Brain microvascular endothelial cell (primary cell): ENCODE data around the gene SAE1.
A peak's percentile ranks its signal among the peaks of the same experiment; 100 is the strongest.

Source experiments
- DNase-seq: peaks from one replicate; pipeline ENCODE4 v3.0.0-alpha.2; 2020
- H3K27ac ChIP-seq: fragments of 250-450 bp; sonication (Bioruptor Pico); 2 replicates; pipeline ENCODE4 v1.5.1; 2020; ENCODE audit warnings: mild to moderate bottlenecking, moderate library complexity
- H3K27me3 ChIP-seq: fragments of 250-450 bp; sonication (Bioruptor Pico); replicated peaks from 2 replicates; pipeline ENCODE4 v1.5.1; 2020; ENCODE audit warnings: mild to moderate bottlenecking
- H3K36me3 ChIP-seq: fragments of 250-450 bp; sonication (Bioruptor Pico); replicated peaks from 2 replicates; pipeline ENCODE4 v1.5.1; 2020; ENCODE audit warnings: mild to moderate bottlenecking
- H3K4me3 ChIP-seq: 2 replicates; pipeline ENCODE4 v1.5.1; 2011; ENCODE audit warnings: low read depth, mild to moderate bottlenecking, control low read depth, low read length, moderate library complexity
- in situ Hi-C: cut with HindIII; loops from 2 replicates; pipeline ENCODE4 v1.10.0; 2017; ENCODE audit warnings: low sequenced_read_pairs, low pct_ligation_motif_present
- TF ChIP-seq, protein P1 (sequence below): IDR thresholded peaks from 2 replicates; pipeline ENCODE4 v1.5.1; 2011; ENCODE audit warnings: low read depth, mild to moderate bottlenecking, moderate library complexity, low read length, control low read depth, inconsistent platforms; ENCODE audit errors: missing control alignments

The SAE1 gene

DNA sequence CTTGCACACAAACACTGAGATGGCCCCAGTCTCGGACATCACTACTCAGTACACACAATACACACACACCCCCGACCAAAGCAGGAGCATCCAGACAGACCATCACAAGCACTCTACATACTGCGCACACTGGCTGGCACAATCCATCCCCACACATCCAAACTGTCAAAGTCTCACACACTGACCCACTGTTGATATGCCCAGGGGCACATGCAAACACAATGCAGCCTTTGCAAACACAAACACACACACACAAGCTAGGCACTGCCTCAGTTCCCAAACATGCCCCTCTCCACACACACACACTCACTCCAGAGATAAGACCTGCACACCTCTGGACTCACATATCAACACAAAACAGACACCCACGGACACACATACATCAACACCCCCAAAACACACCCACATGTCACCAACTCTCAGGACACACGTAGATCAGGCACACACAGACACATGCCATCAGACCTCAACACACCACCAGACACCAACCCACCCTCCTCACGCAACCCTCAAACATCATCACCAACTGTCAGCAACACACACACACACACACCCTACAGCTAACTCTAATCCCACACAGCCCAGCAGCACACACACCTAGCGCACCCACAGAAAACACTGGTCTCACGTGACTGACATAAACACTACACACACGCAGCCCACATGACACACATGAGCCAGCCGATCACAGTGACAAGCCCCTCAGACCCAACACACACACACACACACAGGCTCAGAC, 98.5 kb downstream of the SAE1 start:
- Histone ChIP-seq H3K27me3 (no peaks in the 10 kb centered on the region), H3K27ac (peak overlapping the region; percentile 92), H3K4me3 (peak overlapping the region; percentile 86), H3K36me3 (peaks cover 4% of the 10 kb centered on the region)
- TF ChIP-seq, protein P1, sequence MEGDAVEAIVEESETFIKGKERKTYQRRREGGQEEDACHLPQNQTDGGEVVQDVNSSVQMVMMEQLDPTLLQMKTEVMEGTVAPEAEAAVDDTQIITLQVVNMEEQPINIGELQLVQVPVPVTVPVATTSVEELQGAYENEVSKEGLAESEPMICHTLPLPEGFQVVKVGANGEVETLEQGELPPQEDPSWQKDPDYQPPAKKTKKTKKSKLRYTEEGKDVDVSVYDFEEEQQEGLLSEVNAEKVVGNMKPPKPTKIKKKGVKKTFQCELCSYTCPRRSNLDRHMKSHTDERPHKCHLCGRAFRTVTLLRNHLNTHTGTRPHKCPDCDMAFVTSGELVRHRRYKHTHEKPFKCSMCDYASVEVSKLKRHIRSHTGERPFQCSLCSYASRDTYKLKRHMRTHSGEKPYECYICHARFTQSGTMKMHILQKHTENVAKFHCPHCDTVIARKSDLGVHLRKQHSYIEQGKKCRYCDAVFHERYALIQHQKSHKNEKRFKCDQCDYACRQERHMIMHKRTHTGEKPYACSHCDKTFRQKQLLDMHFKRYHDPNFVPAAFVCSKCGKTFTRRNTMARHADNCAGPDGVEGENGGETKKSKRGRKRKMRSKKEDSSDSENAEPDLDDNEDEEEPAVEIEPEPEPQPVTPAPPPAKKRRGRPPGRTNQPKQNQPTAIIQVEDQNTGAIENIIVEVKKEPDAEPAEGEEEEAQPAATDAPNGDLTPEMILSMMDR: no peak
- peak; percentile 36 for DNase-seq
- in situ Hi-C loops: no loop called here

DNA sequence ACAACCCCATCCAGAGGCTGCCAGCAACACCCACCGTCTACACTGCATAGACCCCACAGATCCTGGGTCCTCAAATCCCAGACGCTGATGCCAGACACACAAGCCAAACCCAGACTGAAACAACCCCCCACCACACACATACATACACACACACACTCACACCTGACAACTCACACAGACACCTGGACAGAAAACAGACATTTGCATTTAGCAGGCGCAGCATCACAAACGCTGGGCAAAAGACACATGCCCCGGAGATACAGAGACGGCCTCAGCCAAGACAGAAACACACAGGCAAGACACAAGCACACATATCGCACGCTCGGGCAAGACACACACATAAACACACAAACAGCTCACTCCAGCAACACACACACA, 99.0 kb downstream of the SAE1 start:
- peaks cover 4% of the 10 kb centered on the region for H3K36me3 ChIP-seq
- peak overlapping the region; percentile 86 for H3K4me3 ChIP-seq
- in situ Hi-C loops: no loop called here
- no peak overlapping the region for H3K27ac ChIP-seq
- TF ChIP-seq, protein P1: no peak
- DNase-seq: no peak
- no peaks in the 10 kb centered on the region for H3K27me3 ChIP-seq

DNA sequence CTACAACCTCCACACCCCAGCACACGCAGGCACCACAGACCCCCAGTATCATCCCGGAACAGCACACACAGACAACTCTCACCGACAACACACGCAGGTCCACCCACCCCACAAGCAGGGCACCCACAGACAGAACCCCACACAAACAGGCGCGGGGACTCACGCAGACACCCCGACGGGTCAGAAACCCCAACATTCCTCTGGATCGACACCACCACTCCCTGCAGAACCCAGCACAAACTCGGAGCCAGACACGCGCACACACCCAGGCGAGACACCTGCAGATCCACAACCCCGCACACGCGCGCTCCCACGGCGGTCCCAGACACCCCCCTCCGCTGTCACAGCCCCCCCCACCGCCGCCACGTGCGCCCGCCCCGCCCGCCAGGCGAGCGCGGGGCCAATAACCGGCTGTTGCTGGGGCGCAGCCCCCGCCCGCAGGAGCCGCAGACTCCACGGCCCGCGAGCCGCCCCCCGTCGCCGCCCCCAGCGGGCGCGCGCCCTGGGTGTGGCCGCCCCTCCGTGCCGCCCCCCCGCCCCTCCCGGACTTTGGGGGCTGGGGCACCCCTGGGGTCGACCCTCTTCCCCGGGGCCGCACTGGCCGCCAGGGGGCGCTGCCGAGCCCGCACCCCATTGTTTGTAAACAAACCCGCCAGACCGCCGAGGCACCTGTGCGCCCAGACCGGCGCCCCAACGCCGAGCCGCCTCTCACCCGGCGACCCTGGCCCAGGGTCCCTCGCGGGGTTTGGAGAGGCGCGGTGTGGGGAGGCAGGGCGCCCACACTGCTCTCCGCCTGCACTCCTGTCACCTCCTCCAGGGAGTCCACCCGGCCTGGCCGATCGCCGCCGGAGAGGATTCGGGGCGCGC, 99.7 kb downstream of the SAE1 start:
- H3K27ac ChIP-seq: peak overlapping the region; percentile 63
- H3K27me3 ChIP-seq: no peaks in the 10 kb centered on the region
- DNase-seq: no peak
- peak overlapping the region; percentile 86 for H3K4me3 ChIP-seq
- in situ Hi-C loops: no loop called here
- TF ChIP-seq, protein P1: peak; percentile 67
- H3K36me3 ChIP-seq: peaks cover 2% of the 10 kb centered on the region

DNA sequence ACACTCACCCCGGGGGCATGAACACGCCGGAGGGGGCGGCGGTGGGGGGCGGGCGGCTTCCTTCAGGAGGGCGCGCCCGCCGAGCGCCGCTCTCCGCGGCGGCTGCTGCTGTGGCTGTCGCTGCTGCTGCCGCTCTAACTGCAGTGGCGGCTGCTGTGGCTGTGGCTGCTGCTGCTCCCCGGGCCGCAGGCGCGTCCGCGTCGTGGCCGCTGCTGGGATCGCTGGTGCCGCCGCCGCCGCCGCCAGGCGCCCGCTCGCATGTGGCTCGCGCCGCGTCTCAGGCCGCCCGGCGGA, 100.2 kb downstream of the SAE1 start, which contains the start of gene BBC3:
Gene BBC3 (minus strand): TSS at position 279 of the 294 bp plus-strand sequence. CDS start 2,768 bp downstream, outside the sequence.
- no peaks in the 10 kb centered on the region for H3K27me3 ChIP-seq
- TF ChIP-seq, protein P1: no peak
- peak within 1 kb of the TSS; percentile 67 for H3K27ac ChIP-seq
- H3K4me3 ChIP-seq: peak within 1 kb of the TSS; percentile 86
- in situ Hi-C loops: no loop called here
- no peak for DNase-seq
- no peaks in the 10 kb centered on the region for H3K36me3 ChIP-seq

DNA sequence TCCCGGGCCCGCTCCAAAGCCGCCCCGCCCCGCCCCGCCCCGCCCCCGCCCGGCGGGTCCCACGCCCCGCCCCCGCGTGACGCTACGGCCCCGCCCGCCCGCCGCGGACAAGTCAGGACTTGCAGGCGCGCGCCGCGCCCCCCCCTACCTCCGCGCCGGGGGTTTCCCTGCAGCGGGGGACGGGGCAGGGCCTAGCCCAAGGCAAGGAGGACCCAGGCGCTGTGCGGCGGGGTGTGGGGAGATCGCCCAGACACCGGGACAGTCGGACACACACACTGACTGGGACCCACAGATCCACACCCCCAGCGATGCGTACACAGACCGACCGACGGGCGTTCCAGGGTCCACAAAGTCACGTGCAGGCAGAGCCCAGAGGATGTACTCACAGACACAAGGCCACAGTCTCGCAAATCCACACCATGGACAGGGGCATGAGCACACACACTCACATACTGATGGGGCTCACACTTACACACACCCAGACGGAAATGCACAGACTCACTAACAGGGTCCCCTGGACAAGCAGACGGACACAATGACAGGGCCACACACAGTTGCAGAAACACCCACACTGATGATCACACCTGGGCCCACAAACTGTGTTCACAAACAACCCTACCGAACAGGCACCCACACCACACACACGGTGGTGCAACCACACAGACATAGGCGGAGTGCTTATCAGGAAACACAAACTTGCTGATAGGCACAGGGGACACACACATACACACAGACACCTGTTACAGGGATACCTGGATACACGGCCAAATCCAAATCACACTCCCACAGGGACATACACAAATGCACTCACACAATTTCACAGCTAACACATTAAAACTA, 100.8 kb downstream of the SAE1 start:
- H3K27me3 ChIP-seq: no peaks in the 10 kb centered on the region

More for the DNA sequence above, 100.8 kb downstream of the SAE1 start:
- in situ Hi-C loops: no loop called here
- Histone ChIP-seq H3K4me3 (peak overlapping the region; percentile 54), H3K36me3 (no peaks in the 10 kb centered on the region), H3K27ac (peak overlapping the region; percentile 63)
- peak; percentile 83 for DNase-seq
- TF ChIP-seq, protein P1: no peak
